ENCODE data around the gene TYMP. TPM values are rescaled to one million over a fixed set of nuclear protein-coding genes. Genes with fewer than 3 reads are reported as not detected.

The TYMP gene
- total and polyA plus RNA-seq, 10 of the 15 experiments (the other 5 are each of a cell fraction or from before 2014, with no cell fraction given), result 0.42 to 57.8 (median 24.6) TPM

- TF ChIP-seq CUX1 (IDR thresholded peaks at IDR 0.05; ENCODE audit: insufficient replicate concordance, low read depth, low read length) (no peak), RB1 (IDR thresholded peaks at IDR 0.05; ENCODE audit: borderline replicate concordance) (peak; percentile 78; the same call in 1 of the 2 replicates), NBN (IDR thresholded peaks at IDR 0.05) (no peak), ZNF622 (IDR thresholded peaks at IDR 0.05) (no peak), MYB (IDR thresholded peaks at IDR 0.05; ENCODE audit: borderline replicate concordance, low read depth, low read length) (no peak), IRF3 (IDR thresholded peaks at IDR 0.05) (no peak), CEBPB (IDR thresholded peaks at IDR 0.05; ENCODE audit: borderline replicate concordance in 1 of 2, low read depth in 2 of 2, low read length in 2 of 2) (no peak), PML (IDR thresholded peaks at IDR 0.05; ENCODE audit: low read length) (no peak), NFXL1 (IDR thresholded peaks at IDR 0.05; ENCODE audit: borderline replicate concordance) (no peak), SPI1 (IDR thresholded peaks at IDR 0.05; ENCODE audit: borderline replicate concordance, insufficient read depth, low read depth, low read length) (no peak), TBL1XR1 (IDR thresholded peaks at IDR 0.05; ENCODE audit: low read depth, low read length) (no peak), ZNF207 (IDR thresholded peaks at IDR 0.05; ENCODE audit: borderline replicate concordance) (no peak), EZH2 (IDR thresholded peaks at IDR 0.05; ENCODE audit: borderline replicate concordance, control insufficient read depth, low read depth, low read length) (no peak), POU2F2 (IDR thresholded peaks at IDR 0.05; ENCODE audit: borderline replicate concordance, low read depth, low read length) (peak; percentile 73)
- TF ChIP-seq, protein P1, sequence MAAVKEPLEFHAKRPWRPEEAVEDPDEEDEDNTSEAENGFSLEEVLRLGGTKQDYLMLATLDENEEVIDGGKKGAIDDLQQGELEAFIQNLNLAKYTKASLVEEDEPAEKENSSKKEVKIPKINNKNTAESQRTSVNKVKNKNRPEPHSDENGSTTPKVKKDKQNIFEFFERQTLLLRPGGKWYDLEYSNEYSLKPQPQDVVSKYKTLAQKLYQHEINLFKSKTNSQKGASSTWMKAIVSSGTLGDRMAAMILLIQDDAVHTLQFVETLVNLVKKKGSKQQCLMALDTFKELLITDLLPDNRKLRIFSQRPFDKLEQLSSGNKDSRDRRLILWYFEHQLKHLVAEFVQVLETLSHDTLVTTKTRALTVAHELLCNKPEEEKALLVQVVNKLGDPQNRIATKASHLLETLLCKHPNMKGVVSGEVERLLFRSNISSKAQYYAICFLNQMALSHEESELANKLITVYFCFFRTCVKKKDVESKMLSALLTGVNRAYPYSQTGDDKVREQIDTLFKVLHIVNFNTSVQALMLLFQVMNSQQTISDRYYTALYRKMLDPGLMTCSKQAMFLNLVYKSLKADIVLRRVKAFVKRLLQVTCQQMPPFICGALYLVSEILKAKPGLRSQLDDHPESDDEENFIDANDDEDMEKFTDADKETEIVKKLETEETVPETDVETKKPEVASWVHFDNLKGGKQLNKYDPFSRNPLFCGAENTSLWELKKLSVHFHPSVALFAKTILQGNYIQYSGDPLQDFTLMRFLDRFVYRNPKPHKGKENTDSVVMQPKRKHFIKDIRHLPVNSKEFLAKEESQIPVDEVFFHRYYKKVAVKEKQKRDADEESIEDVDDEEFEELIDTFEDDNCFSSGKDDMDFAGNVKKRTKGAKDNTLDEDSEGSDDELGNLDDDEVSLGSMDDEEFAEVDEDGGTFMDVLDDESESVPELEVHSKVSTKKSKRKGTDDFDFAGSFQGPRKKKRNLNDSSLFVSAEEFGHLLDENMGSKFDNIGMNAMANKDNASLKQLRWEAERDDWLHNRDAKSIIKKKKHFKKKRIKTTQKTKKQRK (IDR thresholded peaks at IDR 0.05; ENCODE audit: low read depth, low read length), result no peak
- TF ChIP-seq, protein P2, sequence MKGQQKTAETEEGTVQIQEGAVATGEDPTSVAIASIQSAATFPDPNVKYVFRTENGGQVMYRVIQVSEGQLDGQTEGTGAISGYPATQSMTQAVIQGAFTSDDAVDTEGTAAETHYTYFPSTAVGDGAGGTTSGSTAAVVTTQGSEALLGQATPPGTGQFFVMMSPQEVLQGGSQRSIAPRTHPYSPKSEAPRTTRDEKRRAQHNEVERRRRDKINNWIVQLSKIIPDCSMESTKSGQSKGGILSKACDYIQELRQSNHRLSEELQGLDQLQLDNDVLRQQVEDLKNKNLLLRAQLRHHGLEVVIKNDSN (IDR thresholded peaks at IDR 0.05; ENCODE audit: borderline replicate concordance, extremely low read length, insufficient read depth, low read depth, low read length), result no peak
These were observed 4.5 kb downstream of the TYMP start, which contains the start of gene SCO2 (continued) for GRCh38 chr22:50525104-50525857.
